NK-92 treated with Interleukin-12 subunit alpha and Interleukin-12 subunit beta, amount 100 ng/mL, for 24 hours (cell line): Measurements from ENCODE around the gene SAMD10.
"Not testable (repeated sequence)": the region's sequence is repeated elsewhere in the genome, so short reads cannot be mapped to it uniquely, and the experiment has no call there.

Experiments used
- DNase-seq: peaks from one replicate; lab custom pipeline; 2025; lab: John Stamatoyannopoulos, UW

SAMD10 gene

DNA sequence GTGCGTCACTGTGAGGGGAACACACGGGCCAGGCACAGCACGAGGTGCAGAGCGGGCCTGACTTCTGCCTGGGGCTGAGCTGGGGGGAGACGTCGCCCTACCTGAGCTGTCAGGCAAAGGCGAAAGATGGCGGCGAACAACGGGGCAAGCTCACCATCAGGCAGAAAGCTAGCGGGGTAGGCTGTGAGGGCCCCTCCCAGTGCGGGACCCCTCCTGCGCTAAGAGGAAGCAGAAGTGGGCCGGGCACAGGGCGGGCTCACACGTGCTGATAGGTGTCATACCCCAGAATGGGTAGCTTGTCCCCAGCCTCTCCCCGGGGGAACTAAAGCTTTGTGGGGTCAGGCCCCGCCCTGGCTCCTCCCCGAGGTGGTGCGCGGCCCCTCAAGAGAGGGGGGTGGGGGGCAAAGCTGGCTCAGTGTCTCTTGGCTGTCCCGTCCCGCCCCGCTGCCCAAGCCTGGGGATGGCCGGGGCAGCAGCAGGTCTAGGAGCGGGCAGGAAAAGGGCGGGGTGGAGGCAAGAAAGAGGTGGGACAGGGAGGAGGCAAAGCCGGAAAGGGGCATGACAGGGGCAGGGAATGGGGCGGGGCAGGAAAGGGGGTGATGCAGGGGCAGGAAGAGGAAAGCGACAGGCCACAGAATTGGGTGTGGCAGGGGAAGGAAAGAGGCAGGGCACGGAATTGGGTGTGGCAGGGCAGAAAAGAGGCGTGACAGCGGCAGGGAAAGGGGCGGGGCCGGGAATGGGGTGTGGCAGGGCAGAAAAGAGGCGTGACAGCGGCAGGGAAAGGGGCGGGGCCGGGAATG, 38.0 kb downstream of the SAMD10 start:
- DNase-seq = no peak

GRCh38 chr20:63940472-63941266, 38.8 kb downstream of the SAMD10 start:
- no peak for DNase-seq

GRCh38 chr20:63940071-63940471, 39.4 kb downstream of the SAMD10 start:
- no peak for DNase-seq

DNA sequence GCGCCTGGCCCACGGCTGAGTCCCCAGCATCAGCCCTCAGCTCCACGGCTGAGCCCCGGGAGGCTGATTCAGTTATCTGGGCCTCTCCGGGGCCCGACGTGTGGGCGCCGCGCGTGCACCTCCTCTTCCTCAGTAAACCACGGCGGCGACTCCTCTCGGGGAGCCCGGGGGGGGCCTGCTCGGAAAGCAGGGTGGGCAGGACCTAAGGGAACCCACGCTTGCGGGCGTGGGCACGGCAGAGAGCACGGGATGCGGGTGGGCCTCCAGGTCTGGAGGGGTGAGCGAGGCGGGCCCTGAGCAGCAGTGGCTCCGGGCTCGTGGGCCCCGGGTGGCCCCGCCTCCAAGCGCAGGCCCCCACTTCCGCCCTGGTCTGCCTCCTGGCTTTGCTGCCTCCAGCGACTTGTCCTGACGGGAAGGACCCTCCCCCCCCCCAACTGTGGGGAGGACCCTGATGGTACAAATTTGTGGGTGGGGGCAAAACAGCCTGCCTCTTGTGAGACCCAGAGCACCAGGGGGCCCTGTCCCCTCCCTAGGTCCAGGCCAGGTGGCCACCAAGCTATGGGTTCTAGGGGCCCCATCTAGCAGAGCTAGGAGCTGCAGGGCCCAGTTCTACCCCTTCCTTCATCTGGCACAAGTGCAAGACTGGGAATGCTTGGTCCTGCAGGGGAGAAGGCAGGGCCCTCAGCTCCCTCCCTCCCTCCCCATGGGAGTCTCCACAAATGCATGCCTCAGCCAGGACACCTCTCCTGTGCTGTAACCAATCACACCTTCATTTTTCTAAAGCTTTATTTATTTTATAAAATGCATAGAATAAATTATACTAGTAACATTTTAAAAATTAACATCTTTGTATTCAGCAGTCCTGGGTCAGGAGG, 40.1 kb downstream of the SAMD10 start:
- DNase-seq = no peak

DNA sequence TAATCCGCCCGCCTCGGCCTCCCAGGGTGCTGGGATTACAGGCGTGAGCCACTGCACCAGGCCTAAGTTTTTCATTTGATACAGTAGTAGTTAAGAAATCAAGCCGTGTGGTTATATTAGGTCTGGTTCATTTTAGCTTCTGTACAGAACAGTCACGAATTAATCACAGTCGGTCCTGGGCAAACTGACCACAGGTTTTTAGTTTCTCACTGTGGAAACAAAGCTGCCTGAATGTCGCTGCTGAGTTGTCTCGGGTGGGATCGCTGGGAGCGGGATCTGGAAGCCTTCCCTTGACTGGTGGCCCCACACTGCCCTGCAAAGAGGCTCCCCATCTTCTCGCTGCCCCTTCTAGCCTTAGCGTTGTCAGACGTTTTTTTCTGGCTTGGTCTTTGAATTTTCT, 41.8 kb downstream of the SAMD10 start:
- DNase-seq = no peak

GRCh38 chr20:63935447-63935846, 44.0 kb downstream of the SAMD10 start:
- DNase-seq = no peak

- no peak for DNase-seq
Observed at GRCh38 chr20:63934271-63935068, 45.0 kb downstream of the SAMD10 start.

DNA sequence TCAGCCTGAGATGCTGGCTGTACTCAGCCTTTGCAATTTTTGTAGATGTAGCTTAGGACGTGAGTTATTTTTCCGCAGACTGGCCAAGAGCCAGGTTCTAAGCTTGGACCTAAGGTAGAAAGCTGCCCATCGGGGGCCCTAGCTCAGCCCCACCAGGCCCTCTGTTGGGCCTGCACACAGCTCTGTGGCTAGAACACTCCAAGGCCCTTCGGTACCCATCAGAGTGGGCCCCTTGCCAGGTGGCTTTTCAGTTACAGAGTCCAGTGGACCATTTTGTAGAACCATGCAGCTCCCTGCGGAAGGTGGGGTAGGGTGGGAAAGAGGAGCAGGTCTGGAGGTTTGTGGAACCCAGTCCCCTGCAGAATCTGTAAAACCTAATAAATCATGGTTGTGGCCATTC, 45.8 kb downstream of the SAMD10 start:
- no peak for DNase-seq

GRCh38 chr20:63932606-63933160, 46.8 kb downstream of the SAMD10 start:
- no peak for DNase-seq

- no peak for DNase-seq
Observed at GRCh38 chr20:63931735-63932134, 47.7 kb downstream of the SAMD10 start.

- no peak for DNase-seq
Observed at GRCh38 chr20:63930971-63931553, 48.4 kb downstream of the SAMD10 start.

GRCh38 chr20:63929473-63929883, 50.0 kb downstream of the SAMD10 start:
- not testable (repeated sequence) for DNase-seq

GRCh38 chr20:63929071-63929470, 50.4 kb downstream of the SAMD10 start:
- DNase-seq = no peak

GRCh38 chr20:63926298-63926697, 53.1 kb downstream of the SAMD10 start:
- DNase-seq = no peak

GRCh38 chr20:63924241-63924640, 55.2 kb downstream of the SAMD10 start:
- no peak for DNase-seq
